T-helper 2 cell treated with Interferon-gamma antibody and Interleukin-4, amounts not matched to agents 100 ng/mL and 5 ng/mL, for 36 hours (primary cell): Measurements from ENCODE around the gene HRH2. TPM values are rescaled to one million over a fixed set of nuclear protein-coding genes. Genes with fewer than 3 reads are reported as not detected.

ENCODE experiments used
- intact Hi-C: fragments of 100-400 bp; cut with micrococcal nuclease; formaldehyde crosslinking; loops from one replicate; pipeline ENCODE4 v1.15.1; 2023
- total RNA-seq: library from RNA; stranded (reverse); gene quantifications from 2 replicates; pipeline ENCODE4 v1.2.3, GENCODE V29; 2022

The HRH2 gene
- total RNA-seq, 1 donor from 2014 or later = 16.4 TPM

GRCh38 chr5:175672976-175673648, 15.2 kb downstream of the HRH2 start:
- intact Hi-C loops = no loop called here

- intact Hi-C loops = no loop called here
Measured at GRCh38 chr5:175674731-175675346, 17.0 kb downstream of the HRH2 start.

GRCh38 chr5:175675873-175676272, 18.0 kb downstream of the HRH2 start:
- intact Hi-C loops = no loop called here

- intact Hi-C loops = no loop called here
Measured at GRCh38 chr5:175677571-175677970, 19.7 kb downstream of the HRH2 start.

- intact Hi-C loops = no loop called here
Measured at GRCh38 chr5:175678074-175678473, 20.2 kb downstream of the HRH2 start.

- intact Hi-C loops = no loop called here
Measured at GRCh38 chr5:175679411-175679810, 21.5 kb downstream of the HRH2 start.

- intact Hi-C loops = no loop called here
Measured at GRCh38 chr5:175680020-175680419, 22.1 kb downstream of the HRH2 start.

- intact Hi-C loops = no loop called here
Measured at GRCh38 chr5:175680463-175680862, 22.6 kb downstream of the HRH2 start.

GRCh38 chr5:175681045-175681967, 23.4 kb downstream of the HRH2 start:
- intact Hi-C loops = no loop called here

- intact Hi-C loops = no loop called here
Measured at GRCh38 chr5:175681968-175682340, 24.1 kb downstream of the HRH2 start.

- intact Hi-C loops = no loop called here
Measured at GRCh38 chr5:175682664-175683063, 24.8 kb downstream of the HRH2 start.

- intact Hi-C loops = no loop called here
Measured at GRCh38 chr5:175683231-175683630, 25.4 kb downstream of the HRH2 start.

GRCh38 chr5:175683921-175684320, 26.1 kb downstream of the HRH2 start:
- intact Hi-C loops = no loop called here

GRCh38 chr5:175684931-175685330, 27.1 kb downstream of the HRH2 start:
- intact Hi-C loops = no loop called here

GRCh38 chr5:175685701-175686350, 28.0 kb downstream of the HRH2 start:
- intact Hi-C loops = no loop called here

GRCh38 chr5:175686396-175686795, 28.5 kb downstream of the HRH2 start:
- intact Hi-C loops = no loop called here

- intact Hi-C loops = no loop called here
Measured at GRCh38 chr5:175686826-175687225, 29.0 kb downstream of the HRH2 start.

- intact Hi-C loops = no loop called here
Measured at GRCh38 chr5:175687231-175687701, 29.4 kb downstream of the HRH2 start.

GRCh38 chr5:175688352-175689146, 30.7 kb downstream of the HRH2 start:
- intact Hi-C loops = no loop called here

- intact Hi-C loops = no loop called here
Measured at GRCh38 chr5:175689147-175689991, 31.5 kb downstream of the HRH2 start.
